ENCODE data around the gene BCL7C.

The BCL7C gene

DNA sequence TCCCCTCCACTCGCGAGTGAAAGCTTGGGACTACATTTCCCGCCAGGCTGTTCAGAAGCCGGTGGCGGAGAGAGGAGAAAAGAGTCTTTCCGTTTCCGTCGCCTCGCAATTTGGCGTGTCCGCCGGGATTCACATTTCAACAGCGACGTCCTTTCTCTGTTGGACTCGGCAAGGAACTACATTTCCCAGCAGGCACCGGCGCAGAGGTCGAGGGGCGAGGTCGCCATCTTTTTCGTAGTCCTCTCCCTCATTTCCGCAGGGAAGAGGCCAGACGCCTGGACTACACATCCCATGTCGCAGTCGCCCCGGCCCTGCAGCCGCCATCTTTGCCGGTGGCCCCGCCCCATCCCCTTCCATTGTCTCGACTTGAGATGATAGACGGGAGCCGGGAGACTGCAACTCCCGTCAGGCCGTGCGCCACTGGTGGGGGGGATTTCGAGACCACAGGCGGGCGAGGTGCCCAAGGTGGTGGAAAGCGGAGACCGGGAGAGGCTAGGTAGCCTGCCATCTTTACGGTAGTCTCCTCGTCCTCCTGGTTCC is 28.6 kb upstream of the BCL7C start:
- DNase-seq (ENCODE audit: low spot score) = peak; percentile 98

DNA sequence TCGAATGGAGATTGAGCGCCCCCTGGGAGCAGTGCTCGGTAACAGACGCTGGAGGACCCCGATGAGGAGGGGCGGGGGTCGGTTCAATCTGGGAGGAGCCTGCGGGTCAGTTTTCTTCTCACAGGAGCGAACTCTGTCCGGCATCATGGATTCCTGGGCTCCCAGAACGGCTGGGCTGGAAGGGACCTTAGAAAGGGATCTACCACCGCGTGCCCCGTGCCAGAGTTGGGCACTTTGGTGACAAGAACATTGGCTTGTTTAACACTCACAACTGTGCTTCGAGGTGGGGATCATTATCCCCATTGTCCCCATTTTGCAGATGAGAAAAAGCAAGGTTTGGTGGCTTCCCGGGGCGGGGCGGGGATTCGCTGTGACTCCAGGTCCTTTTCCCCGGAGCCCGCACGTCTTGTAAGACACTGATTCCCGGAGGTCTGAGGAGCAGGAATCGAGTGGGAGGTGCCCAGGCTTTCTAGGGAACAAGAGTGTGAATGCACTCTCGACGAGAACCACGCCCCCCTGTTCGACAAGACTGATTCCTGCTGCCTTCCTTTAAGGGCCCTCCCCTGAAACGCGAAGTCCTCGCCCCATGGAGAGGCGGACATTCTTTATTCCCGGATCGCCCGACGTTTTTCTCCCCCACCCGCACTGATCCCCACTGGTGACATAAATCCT is 28.0 kb upstream of the BCL7C start:
- peak; percentile 38 for DNase-seq (ENCODE audit: low spot score)

DNA sequence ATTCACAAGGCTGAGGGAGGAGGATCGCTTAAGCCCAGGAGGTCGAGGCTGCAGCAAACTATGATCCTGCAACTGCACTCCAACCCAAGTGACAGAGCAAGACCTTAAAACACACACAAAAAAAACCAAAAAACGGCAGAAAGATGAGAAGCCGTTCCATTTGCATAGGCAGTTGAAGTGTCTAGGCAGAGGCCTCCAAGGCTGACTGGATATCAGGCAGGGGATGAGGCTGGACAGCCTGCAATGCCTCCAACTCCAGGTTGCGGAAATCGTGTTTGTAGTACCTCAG is 27.5 kb upstream of the BCL7C start:
- no peak for DNase-seq (ENCODE audit: low spot score)

DNA sequence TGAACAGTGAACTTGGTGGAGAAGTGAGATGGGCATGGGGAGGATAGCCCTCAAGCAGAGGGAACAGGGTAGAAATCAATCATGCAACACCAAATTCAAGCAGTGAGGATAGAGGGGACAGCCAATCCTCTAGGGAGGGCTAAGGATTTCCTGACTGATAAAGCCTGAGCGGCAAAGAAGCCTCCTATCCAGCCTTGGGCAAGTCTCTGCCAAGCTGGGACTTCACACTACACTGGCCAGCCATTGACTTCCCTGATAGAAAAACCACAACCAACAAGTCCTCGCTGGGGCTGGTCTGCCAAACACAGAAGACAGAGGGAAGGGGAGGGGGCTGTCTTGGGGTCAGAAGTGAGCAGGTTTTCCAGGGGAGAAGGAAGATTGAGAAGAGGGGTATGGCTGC is 27.0 kb upstream of the BCL7C start:
- no peak for DNase-seq (ENCODE audit: low spot score)

DNA sequence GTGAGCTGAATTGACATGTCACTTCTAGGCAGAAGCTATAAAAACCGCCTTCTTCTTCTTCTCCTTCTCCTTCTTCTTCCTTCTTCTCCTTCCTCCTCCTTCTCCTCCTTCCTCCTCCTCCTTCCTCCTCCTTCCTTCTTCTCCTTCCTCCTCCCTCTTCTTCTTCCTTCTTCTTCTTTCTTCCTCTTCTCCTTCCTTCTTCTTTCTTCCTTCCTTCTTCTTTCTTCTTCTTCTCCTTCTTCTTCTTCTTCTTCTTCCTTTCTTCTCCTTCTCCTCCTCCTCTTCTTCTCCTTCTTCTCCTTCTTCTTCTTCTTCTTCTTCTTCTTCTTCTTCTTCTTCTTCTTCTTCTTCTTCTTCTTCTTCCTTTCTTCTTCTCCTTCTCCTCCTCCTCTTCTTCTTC is 24.7 kb upstream of the BCL7C start:
- DNase-seq (ENCODE audit: low spot score) = no peak

DNA sequence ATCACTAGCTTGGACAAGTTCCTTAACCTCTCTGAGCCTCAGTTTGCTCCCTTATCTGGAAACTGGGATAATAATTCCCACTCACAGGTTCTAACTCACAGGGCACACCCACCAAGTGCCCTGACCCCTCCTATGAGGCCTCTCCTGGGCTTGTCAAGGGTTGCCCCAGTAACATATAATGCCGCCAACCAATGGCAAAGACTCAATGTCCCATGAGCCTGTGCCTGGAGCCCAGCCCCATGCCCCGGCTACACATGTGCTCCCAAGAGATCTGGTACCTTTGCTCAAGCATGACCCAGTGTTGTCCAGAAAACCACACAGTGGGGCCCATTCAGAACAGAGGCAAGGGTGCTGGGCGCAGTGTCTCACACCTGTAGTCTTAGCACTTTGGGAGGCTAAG is 21.0 kb upstream of the BCL7C start:
- no peak for DNase-seq (ENCODE audit: low spot score)

DNA sequence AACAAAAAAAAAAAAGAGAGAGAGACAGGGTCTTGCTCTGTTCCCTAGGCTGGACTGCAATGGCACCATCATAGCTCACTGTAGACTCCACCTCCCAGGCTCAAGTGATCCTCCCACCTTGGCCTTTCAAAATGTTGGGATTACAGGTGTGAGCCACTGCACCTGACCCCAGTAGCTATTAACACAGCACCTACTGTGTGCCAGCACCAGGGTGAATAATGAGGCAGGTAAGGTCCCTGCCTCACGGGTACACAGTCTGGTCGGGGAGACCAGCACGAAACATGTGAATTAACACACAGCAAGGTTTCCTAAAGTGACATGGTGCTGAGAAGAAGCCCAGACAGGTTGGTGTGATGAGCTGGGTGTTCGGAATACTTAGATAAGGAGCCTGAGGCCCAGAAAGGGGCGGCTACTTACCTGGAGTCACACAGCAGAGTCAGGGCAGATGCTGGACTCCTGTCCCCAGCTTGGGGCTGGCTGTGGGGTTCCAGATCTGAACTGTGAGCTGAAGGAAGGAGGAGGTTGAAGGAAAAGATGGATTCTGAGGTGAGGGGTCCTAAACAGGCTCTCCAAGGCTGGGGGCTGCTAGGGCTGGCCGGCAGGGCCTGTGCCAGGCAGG is 19.0 kb upstream of the BCL7C start:
- DNase-seq (ENCODE audit: low spot score) = no peak

DNA sequence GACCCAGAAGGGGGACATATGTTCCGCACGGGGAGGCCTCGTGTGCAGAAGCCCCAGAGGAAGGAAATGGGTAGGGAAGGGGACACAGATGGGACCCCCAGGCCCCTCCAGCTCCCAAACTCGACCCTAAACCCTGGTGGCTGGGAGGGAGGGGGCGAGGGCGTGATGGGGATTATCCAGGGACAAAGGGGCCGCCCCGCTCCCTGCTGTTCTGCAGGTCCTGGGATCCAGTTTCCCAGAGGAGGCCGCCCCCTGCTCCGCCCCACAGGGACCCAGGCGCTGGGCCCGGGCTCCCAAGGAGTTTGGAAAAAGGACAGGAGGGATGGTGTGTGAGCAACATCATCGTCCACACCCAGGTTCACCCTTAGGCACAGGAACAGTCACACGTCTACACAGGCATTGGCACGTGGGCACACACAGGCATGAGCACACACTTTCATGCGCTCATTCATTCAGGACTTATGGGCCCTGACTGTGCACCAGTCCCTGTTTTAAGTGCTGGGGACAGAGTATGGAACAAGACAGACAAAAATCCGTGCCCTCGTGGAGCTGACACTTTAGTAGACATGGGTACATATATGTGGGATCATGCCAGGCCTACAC is 16.7 kb upstream of the BCL7C start:
- no peak for DNase-seq (ENCODE audit: low spot score)

DNA sequence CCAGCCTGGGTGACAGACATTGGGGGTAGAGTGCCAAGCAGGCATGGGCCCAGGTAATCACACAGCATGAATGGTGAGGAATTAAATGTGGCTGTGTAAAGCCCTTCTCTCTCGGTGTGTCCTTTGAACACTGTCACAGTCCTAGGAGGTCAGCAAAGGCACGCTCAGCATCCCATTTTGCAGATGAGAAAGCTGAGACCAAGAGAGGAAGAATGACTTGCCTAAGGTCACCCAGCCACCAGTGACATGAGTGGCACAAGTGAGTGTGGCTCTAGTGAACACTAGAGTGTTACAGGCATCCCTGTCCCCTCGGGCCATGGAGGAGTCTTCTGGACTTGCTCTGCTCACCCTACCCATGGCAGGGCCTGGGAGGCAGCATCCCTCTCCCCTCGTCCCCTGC is 13.2 kb upstream of the BCL7C start:
- DNase-seq (ENCODE audit: low spot score) = no peak

DNA sequence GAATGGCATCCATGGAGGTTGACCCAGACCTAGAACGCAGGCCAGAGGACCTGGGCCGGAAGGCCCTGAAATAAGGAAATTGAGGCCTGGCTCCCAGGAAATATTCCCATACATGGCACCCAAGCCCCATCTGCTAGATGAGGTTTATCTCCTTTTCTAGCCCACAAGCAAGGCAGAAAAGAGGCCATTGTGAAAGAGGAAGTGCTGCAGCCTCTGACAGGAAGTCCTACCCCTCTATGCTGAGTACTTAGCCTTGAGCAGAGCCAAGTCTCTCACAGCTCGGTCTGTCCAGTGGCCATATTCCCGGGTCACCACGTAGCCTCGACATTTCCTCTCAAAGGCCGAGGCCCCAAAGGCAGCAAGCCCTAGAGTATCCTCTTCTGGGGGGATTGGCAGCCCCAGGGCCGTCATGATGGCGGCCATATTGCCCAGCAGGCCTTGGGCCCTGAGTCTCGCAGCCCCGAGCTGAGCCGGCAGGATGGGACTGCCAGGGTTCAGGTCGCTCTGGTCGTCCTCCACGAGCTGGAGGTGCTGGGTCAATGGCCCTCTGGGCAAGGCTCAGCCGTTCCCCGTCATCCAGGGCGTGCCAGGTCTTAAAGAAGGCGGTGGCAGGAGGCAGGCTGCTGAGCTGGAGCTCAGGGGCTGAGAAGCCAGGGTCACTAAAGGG is 10.4 kb upstream of the BCL7C start:
- no peak for DNase-seq (ENCODE audit: low spot score)

DNA sequence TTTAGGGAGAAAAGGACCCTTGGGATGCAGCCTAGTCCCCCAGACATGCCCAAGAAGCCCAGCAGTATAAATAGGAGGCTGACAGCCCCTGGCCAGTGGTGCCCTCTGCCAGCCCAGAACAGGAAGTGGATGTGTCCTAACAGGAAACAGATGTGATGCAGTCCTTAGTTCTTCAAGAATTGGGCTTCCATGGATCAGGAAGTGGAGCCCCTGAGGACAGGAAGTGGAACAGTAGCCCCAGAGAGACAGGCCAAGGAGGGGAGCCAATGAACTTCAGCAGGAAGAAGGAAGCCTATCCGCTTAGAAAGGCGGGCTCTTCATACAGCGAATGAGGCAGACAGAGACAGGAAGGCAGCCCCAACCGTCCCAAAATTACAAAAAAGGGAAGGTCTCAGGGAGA is 9.7 kb upstream of the BCL7C start:
- DNase-seq (ENCODE audit: low spot score) = no peak

DNA sequence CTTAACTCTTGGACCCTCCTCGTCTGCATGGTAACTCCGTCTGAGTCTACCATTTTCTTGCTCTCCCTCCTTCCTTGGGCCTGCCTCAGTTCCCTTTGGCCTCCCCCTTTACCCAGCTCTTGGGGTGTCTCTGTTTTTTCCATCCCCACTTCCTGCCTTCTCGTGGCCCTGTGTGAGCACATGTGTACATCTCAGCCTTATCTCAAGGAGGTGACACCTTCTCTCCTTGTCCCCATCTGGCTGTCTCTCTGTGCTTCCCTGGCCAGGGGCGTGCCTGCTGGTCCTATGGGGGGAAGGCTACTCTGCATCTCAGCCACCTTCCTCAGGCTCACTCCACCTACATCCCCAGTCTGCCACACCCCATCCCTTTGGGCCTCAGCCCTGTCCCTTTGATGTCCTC is 9.1 kb upstream of the BCL7C start:
- DNase-seq (ENCODE audit: low spot score) = no peak

DNA sequence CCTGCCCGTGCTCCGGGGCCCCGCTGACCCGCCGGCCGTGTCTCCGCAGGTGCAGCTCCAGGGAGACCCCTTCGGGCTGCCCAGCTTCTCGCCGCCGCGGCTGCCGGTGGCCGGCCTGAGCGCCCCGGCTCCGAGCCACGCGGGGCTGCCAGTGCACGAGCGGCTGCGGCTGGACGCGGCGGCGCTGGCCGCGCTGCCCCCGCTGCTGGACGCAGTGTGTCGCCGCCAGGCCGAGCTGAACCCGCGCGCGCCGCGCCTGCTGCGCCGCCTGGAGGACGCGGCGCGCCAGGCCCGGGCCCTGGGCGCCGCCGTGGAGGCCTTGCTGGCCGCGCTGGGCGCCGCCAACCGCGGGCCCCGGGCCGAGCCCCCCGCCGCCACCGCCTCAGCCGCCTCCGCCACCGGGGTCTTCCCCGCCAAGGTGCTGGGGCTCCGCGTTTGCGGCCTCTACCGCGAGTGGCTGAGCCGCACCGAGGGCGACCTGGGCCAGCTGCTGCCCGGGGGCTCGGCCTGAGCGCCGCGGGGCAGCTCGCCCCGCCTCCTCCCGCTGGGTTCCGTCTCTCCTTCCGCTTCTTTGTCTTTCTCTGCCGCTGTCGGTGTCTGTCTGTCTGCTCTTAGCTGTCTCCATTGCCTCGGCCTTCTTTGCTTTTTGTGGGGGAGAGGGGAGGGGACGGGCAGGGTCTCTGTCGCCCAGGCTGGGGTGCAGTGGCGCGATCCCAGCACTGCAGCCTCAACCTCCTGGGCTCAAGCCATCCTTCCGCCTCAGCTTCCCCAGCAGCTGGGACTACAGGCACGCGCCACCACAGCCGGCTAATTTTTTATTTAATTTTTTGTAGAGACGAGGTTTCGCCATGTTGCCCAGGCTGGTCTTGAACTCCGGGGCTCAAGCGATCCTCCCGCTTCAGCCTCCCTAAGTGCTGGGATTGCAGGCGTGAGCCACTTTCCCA is 8.4 kb upstream of the BCL7C start:
- peak; percentile 76 for DNase-seq (ENCODE audit: low spot score)

DNA sequence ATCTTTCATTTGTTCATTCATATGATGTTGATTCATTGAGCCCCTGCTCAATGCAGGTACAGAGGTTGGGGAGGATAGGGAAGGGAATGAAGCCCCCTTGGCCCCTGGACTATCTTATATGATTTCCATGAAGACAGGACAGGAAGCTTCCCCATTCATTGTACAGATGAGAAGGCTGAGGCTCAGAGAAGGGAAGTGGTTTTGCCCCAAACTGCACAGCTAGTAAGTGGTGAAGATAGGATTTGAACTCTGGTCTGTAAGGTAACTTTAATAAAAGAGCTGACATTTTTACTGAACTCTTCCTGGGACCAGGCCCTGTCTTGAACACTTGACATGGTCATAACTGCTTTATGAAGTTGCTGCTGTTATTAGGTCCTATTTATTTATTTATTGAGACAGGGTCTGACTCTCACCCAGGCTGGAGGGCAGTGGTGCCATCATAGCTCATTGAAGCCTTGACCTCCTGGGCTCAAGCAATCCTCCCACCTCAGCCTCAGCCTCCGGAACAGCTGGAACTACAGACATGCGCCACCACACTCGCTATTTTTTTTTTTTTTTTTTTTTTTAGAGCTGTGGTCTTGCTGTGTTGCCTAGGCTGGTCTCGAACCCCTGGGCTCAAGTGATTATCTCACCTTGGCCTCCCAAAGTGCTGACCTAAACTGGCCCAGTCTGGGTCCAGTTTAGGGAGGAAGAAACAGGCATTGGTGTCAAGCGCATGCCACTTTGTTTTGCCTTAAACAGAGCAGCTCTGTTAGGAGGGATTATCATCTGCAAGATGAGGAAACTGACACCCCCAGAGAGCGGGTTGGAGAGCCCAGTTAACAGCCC is 7.5 kb upstream of the BCL7C start:
- DNase-seq (ENCODE audit: low spot score) = no peak

DNA sequence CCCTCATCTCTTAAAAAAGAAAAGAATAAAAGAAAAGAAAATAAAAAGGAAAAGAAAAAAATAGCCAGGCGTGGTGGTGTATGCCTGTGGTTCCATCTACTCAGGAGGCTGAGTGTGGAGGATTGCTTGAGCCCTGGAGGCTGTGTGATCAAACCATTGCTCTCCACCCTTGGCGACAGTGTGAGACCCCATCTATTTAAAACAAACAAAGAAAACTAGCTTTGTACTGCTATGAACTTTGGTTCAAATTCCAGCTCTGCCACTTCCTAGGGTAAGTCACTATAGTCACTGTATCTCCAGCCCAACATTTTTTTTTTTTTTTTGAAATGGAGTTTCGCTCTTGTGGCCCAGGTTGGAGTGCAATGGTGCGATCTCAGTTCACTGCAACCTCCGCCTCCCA is 6.7 kb upstream of the BCL7C start:
- DNase-seq (ENCODE audit: low spot score) = no peak

DNA sequence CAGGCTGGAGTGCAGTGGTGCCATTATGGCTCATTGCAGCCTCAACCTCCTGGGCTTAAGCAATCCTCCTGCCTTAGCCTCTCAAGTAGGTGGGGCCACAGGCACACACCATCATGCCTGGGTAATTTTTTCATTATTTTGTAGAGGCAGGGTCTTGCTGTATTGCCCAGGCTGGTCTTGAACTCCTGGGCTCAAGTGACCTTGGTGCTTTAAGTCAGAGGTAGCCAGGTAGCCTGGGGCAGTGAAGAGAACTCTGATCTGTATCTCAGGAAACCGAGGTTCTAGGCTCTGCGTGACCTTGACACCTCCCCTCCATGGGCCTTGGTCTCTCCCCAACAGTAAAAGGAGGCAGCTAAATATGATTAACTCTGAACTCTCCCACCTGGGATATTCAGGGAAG is 5.9 kb upstream of the BCL7C start:
- DNase-seq (ENCODE audit: low spot score) = no peak

DNA sequence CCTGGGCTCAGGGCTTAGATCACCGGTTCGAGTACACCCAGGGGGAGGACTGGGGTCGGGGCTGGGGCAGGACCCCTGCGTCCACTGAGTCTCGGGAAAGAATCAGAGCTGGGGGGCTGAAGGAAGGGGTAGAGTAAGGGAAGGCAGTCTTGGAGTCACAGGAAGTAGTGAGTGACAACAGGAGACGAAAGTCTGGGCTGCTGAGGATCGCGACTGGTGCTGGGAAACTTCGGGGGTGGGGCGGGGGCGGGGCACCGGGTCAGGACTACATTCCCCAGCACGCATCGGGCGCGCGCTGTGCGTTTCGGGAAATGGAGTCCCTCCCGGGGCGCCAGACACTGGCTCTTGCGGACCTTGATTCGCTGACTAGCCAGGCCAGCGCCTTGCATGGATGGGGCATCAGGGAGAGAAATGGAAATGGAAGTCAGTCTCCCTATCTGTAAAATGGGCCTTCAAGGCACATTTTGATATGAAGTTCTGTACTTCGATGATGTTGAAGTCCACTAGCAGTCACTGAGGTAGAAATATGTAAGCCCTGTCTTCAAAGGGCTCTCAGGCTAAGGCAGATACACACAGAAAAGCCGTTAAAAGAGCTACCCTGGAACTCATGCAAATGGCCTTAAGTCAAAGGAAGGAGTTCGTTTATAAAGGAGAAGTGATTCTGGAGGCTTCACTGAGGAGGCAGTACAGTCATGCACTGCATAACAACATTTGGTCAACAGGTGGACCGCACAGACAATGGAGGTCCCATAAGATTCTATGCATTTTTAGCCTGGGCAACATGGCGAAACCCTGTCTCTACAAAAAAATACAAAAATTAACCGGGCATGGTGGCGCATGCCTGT is 3.2 kb upstream of the BCL7C start:
- no peak for DNase-seq (ENCODE audit: low spot score)

DNA sequence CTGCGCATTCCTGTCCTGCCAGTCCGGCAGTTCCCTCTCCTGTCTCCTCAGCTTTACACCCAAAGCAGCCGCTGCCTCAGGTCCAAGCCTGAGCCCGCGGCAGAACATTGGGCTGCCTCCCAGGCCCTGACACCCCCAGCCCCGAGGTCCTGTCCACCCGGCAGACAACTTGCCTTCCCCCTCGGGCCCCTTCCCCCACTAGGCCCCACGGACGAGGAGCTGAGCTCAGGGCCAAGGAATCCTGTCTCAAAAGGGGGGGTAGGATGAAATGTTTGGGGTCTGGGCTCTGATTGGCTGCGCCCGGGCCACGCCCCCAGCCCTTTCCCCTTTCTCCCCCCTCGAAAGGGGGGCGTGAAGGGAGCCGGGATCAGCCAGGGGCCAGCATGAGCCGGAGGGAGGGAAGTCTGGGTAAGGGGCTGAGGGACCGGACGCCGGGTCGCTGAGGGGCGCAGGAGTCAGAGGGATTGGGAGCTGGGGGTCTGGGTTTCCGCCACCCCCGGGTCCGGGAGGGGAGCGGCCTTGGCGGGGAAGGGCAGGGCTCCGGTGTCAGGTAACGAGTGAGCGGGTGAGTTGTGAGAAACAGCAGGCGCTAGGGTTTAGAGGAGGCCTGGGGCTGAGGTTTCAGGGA is 2.5 kb upstream of the BCL7C start, which contains the start of gene CTF1:
Gene CTF1 (plus strand): TSS at position 354 of the 628 bp plus-strand sequence. CDS start 30 bp downstream, at position 384.
- no peak for DNase-seq (ENCODE audit: low spot score)

DNA sequence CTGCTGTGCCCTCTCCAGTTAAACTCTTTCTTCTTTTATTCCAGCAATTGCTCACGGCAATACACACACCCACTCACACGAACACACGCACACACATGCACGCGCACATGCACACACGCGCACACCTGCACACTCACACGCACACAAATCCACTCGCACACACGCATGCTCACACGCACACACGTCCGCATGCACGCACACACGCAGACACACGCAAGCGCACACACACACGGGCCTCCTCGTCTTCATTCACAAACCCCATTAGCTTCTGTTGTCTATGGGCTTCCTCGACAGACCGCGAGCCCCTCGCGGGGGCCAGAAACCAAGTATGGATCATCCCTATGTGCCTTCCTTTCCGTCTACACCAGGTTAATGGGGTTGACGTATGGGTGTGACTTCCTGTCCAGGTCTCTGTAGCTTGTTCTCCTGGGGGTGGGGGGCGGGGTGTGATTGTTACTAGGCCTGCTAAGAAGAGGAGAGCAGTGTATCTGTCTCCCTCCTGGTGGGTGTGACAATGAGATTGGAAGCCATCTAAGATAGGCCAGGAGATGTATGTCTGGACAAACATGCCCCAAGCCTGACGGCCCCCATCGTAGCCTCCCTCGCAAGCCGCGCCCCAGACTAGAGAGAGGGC is 1.9 kb upstream of the BCL7C start:
- DNase-seq (ENCODE audit: low spot score) = no peak
